ENCODE data around the gene SYNM. TPM values are rescaled to one million over a fixed set of nuclear protein-coding genes. Genes with fewer than 3 reads are reported as not detected.

SYNM gene
- total RNA-seq, 4 donors from 2014 or later: 4.7 to 32.8 (median 10.7) TPM

- TF ChIP-seq CTCF (IDR thresholded peaks at IDR 0.05) (no peak), POLR2A (IDR thresholded peaks at IDR 0.05) (no peak)
- intact Hi-C loops (cut with DNase I; ENCODE audit: low total_unique reads): loop anchor here (5.0 kb wide), 1 partner anchor 113 kb away; no protein-coding TSS in a partner anchor
- peak in 1 of 2 donors; percentile 78 for DNase-seq (ENCODE audit: low spot score in 2 of 2)
- WGBS, 2 donors: 89 to 92% methylated on average over 7 of the region's 7 CpGs
- no peak overlapping the region for H3K4me3 ChIP-seq (ENCODE audit: low read depth, poor library complexity, severe bottlenecking)
Observed at GRCh38 chr15:99099661-99100060, 5.2 kb upstream of the SYNM start.

- TF ChIP-seq POLR2A (IDR thresholded peaks at IDR 0.05): no peak
- TF ChIP-seq CTCF (IDR thresholded peaks at IDR 0.05): peak in 1 of 3 donors; percentile 78
- peak in 1 of 2 donors; percentile 95 for DNase-seq (ENCODE audit: low spot score in 2 of 2)
- 1 to 2% methylated on average over 37 to 49 of the region's 50 CpGs for WGBS, 2 donors
- intact Hi-C loops (cut with DNase I; ENCODE audit: low total_unique reads): loop anchor here (5.0 kb wide), 1 partner anchor 112 kb away; no protein-coding TSS in a partner anchor
- H3K4me3 ChIP-seq (ENCODE audit: low read depth, poor library complexity, severe bottlenecking): no peak overlapping the region
Observed at GRCh38 chr15:99100245-99101173, 4.4 kb upstream of the SYNM start.

- intact Hi-C loops (cut with DNase I; ENCODE audit: low total_unique reads): loop anchor here (5.0 kb wide), 1 partner anchor 111 kb away; no protein-coding TSS in a partner anchor
- TF ChIP-seq CTCF (IDR thresholded peaks at IDR 0.05) (no peak), POLR2A (IDR thresholded peaks at IDR 0.05) (no peak)
- no peak overlapping the region for H3K4me3 ChIP-seq (ENCODE audit: low read depth, poor library complexity, severe bottlenecking)
- DNase-seq (ENCODE audit: low spot score in 2 of 2): peak in 1 of 2 donors; percentile 39
- WGBS, 2 donors: 50 to 54% methylated on average over 7 of the region's 7 CpGs
Observed at GRCh38 chr15:99101501-99101900, 3.4 kb upstream of the SYNM start.

GRCh38 chr15:99102332-99103235 lies 2.3 kb upstream of the SYNM start:
- 57 to 59% methylated on average over 13 of the region's 13 CpGs for WGBS, 2 donors
- H3K4me3 ChIP-seq (ENCODE audit: low read depth, poor library complexity, severe bottlenecking): no peak overlapping the region
- no peak for TF ChIP-seq POLR2A (IDR thresholded peaks at IDR 0.05)
- TF ChIP-seq CTCF (IDR thresholded peaks at IDR 0.05): no peak
- intact Hi-C loops (cut with DNase I; ENCODE audit: low total_unique reads): loop anchor here (5.0 kb wide), 1 partner anchor 110 kb away; no protein-coding TSS in a partner anchor
- peak in 1 of 2 donors; percentile 53 for DNase-seq (ENCODE audit: low spot score in 2 of 2)

- H3K4me3 ChIP-seq (ENCODE audit: low read depth, poor library complexity, severe bottlenecking): no peak overlapping the region
- no peak for TF ChIP-seq CTCF (IDR thresholded peaks at IDR 0.05)
- TF ChIP-seq POLR2A (IDR thresholded peaks at IDR 0.05): no peak
- 76 to 93% methylated on average over 2 of the region's 2 CpGs for WGBS, 2 donors
- peak in 1 of 2 donors; percentile 39 for DNase-seq (ENCODE audit: low spot score in 2 of 2)
- intact Hi-C loops (cut with DNase I; ENCODE audit: low total_unique reads): loop anchor here (5.0 kb wide), 1 partner anchor 109 kb away; no protein-coding TSS in a partner anchor
Observed at GRCh38 chr15:99103279-99103678, 1.6 kb upstream of the SYNM start.
